Tongue (tissue), 2 donors: ENCODE data around the gene ZNF627. TPM values are rescaled to one million over a fixed set of nuclear protein-coding genes. Genes with fewer than 3 reads are reported as not detected.
"Not testable (repeated sequence)": the region's sequence is repeated elsewhere in the genome, so short reads cannot be mapped to it uniquely, and the experiment has no call there.

ENCODE experiments used
- DNase-seq: peaks from one replicate; pipeline ENCODE4 v3.0.0-alpha.2; 2015
- total RNA-seq: library from RNA; depleted of rRNA; stranded (reverse); fragments of >200 nt; gene quantifications from one replicate; pipeline ENCODE4 v1.2.3, GENCODE V29; 2014

ZNF627 gene
- total RNA-seq, 1 donor from 2014 or later = 21.1 TPM

DNA sequence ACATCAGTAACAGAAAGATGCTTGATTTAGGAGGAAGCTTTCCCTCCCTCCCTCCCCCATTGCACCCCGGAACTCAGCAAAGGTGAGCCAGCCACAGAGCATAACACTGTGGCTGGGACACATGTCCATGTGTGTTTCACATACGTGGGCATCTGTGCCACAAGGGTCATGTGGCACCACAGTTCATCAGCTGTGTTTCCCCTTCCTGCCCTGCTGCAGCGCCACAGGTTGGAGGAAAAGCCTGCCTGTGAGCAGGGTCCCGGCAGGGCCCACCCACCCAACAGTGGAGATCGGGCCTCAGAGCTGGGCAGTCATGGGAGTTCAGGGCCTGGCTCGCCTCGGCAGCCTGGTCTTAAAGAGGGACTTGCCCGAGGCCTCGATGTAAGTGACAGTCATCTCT is 22.6 kb upstream of the ZNF627 start:
- DNase-seq = no peak

GRCh38 chr19:11576227-11576626 is 21.1 kb upstream of the ZNF627 start:
- no peak for DNase-seq

GRCh38 chr19:11577451-11578257 is 19.6 kb upstream of the ZNF627 start, which contains the start of gene ACP5:
TSS of gene ACP5 (minus strand) at chr19:11577645. CDS start at chr19:11577317, 328 bp downstream.
- DNase-seq = no peak

DNA sequence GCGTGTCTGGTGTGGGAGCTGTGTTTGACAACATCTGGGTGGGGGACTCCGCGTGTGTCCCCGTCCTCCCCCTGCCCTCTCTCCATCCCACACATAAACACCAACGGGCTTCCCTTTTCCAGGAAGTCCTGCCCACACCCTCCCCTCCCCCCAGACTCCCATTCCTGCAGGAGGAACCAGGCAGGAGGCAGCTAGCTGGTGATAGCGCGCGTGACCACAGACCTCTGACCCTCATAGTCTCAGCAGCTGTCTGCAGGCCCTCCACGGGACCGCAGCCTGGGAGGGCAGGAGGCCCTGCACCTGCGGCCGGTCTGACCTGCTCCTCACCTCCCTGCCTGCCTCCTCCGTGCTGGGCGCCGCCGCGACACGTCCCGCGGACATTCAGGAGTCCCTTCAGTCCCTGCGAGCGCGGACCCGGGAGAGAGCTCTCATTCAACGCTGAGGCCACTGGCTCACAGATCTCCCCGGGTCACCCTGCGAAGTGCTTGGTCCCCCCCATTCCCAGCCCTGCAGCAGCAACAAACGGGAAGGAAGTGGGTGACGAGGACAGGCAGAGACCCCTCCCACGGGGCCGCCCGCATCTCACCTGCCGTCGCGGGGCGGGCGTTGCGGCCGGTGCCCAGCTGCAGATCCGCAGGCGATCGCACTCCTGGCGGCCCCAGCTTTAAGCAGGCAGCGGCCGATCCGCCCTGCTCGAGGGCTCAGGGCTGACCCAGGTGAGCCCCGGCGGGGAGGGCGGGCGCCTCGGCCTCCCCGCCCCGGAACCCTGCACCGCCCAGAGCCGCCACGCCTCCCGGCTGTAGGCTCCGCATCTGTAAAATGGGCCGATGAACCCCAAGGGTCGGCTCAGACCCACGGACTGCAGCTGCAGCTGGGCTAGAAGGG is 18.8 kb upstream of the ZNF627 start:
- no peak for DNase-seq

- DNase-seq = no peak
These were observed 17.2 kb upstream of the ZNF627 start for GRCh38 chr19:11580116-11580515.

- DNase-seq = no peak
These were observed 15.5 kb upstream of the ZNF627 start for GRCh38 chr19:11581740-11582139.

DNA sequence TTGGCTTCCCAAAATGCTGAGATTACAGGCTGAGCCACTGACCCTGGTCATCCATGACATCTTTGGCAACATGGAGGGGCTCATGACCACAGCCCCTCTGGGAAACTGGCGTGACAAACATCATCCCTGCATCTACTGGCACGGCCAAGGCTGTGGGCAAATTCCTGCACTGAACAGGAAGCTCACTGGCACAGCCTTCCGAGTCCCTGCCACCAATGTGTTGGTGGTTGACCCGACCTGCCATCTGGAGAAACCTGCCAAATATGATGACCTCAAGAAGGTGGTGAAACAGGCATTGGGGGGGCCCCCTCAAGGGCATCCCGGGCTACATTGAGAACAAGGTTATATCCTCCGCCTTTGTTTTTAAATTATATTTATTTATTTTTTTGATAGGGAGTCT is 11.0 kb upstream of the ZNF627 start:
- DNase-seq = no peak

DNA sequence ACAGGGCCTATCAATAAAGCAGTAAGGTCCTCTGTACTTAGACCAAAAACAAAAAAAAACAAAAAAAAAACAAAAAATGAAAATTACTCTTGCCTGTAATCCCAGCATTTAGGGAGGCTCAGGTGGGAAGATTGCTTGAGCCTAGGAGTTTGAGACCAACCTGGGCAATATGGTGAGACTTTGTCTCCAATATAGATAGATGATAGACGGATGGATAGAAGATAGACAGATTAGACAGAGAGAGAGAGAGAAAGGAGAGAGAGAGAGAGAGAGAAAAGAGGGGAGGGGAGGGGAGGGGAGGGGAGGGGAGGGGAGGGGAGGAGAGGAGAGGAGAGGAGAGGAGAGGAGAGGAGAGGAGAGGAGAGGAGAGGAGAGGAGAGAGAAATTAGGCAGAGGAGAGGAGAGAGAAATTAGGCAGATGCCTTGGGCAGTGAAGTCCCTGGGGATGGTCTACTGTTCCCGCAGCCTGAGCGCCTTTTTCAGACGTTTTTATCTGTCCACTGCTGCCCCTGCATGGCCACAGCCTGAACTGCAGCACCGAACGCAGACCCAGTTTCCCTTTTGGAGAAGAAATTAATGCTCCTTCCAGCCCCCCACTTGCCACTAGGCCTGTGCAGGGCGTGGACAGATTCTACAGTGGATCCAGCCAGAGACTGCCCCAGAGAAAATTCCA is 9.8 kb upstream of the ZNF627 start:
- DNase-seq = peak; percentile 84

DNA sequence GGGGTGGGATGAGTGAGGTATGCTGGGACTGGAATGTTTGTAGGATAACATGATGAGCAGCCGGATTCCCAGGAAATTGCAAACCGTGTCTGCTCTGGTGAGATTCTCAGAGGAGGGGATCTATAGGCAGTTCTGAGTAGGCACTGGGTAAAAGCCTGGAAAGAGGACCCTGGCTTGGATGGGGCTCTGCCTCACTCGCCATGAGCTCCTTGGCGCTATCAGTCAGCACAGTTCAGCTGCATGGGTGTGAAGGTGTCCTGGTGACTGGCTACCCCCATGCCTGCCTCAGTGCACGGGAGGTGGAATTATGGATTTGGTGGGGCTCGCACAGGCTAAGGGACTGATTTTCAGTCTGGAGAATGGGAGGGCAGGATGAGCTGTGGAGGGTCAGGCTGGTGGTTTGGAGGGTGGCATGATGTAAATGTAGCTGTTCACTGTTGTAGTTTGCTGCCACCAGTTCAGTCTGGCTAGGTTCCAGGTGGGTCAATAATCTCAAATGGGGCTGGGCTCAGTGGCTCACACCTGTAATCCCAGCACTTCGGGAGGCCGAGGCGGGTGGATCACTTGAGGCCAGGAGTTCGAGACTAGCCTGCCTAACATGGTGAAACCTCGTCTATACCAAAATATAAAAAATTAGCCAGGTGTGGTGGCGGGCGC is 9.2 kb upstream of the ZNF627 start:
- DNase-seq = no peak

DNA sequence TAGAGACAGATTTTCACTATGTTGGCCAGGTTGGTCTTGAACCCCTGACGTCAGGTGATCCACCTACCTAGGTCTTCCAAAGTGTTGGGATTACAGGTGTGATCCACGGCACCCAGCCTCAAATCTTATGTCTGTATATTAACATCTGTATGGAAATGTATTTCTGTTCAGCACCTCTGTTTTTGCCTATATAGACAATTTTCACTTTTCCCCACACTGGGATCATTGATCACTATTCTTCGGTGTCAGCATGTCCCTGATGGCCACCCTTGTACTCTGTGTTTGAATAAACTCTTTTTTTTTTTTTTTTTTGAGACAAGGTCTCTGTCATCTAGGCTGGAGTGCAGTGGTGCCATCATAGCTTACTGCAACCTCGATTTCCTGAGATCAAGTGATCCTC is 3.2 kb upstream of the ZNF627 start:
- no peak for DNase-seq

DNA sequence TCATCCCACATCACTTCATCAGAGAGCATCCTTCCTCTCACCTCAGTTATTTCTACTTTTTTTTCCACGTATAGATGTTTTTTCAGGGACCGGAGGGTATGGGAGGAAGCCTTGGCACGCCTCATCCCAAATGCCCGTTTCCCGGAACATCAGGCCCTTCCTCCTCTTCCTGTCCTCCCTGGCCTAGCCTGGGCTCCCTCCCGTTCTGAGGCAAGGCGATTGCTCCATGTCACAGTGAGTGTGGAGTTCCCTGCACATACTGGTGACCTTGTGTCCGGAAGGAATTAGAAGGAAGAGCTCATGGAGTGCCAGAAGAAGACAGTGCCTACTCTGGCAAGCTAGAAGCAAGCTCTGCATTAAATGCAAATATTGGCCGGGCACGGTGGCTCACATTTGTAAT is 1.1 kb upstream of the ZNF627 start:
- no peak for DNase-seq

DNA sequence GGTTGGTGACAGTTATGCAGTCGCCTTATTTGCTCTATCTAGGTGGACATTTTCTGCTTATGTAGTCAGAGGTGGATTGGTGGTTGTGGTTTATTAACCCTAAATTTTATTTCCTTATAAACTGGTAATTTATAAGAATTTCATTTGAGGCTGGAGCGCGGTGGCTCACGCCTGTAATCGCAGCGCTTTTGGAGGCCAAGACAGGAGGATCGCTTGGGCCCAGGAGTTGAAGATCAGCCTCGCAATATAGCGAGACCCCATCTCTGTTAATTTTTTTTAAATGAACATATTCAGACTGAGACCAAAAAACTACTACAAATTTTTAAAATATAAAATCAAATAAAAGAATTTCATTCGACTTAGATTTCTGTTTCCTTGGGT is 810 bp downstream of the ZNF627 start:
- DNase-seq = no peak

DNA sequence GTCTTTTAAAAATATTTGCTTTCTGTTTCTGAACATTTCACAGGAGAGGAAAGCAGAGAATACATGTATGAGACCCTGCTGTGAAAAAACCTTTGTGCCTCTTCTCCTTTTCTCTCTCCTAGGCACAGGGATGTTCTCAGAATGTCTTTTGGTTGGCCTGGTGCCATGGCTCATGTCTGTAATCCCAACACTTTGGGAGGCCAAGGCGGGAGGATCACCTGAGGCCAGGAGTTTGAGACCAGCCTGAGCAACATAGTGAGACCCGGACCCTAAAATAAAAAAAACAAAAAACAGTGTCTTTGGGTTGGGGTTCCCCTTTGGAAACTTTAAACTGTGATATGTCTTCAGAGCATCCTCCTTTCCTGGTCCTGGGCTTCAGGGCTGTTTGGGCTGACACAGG is 1.5 kb downstream of the ZNF627 start:
- no peak for DNase-seq

DNA sequence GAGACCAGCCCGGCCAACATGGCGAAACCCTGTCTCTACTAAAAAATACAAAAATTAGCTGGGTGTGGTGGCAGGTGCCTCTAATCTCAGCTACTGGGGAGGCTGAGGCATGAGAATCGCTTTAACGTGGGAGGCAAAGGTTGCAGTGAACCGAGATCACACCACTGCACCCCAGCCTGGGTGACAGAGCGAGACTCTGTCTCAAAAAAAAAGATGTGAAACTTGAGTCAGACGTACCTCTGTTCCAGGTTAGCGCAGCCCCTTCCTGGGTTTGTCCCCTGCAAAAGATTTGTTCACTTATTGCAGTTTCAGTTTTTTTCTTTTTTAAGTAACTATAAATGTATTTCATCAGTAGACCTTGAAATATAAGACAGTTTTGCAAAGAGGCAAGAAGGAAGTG is 2.4 kb downstream of the ZNF627 start:
- not testable (repeated sequence) for DNase-seq

GRCh38 chr19:11606484-11606883 is 9.2 kb downstream of the ZNF627 start:
- no peak for DNase-seq

DNA sequence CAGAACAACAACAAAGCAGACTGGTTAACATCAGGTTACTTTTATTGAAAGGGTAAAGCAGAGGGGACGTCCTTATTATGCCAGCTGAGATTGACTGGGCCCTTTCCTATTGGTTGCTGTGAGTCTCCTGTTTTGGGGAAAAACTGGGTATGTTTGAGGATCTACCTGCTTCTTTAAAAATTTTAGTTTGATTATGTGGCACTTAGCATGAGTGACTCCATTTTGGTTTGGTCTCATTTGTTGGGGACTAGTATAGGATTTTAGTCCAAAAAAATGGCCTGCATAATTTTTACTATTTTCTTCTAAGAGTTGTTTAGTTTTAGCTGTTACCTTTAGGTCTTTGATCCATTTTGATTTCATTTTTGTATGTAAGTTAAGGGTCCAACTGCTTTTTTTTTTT is 14.4 kb downstream of the ZNF627 start:
- DNase-seq = no peak

DNA sequence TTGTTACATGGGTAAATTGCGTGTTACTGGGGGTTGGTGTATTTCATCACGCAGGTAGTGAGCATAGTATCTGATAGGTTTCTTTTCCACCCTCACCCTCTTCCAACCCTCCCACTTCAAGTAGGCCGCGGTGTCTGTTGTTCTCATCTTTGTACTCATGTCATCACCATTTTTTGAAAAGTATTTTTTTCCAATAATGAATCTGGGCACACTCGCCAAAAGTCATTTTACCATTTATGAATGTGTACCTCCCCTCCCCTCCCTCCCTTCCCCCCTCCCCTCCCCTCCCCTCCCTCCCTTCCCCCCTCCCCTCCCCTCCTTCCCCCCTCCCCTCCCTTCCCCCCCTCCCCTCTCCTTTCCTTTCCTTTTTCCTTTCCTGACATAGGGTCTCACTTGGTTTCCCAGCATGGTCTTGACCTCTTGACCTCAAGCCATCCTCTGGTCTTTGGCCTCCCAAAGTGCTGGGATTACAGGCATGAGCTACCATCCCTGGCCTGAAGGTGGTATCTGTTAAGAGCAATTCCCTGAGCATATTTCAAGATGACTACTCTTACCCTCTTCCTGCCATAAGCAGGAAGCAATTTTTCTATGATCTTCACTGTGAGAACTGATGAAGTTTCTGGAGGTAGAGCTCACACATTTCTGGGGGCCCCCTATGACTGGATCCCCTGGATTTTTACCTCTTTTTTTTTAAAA is 15.7 kb downstream of the ZNF627 start:
- no peak for DNase-seq

DNA sequence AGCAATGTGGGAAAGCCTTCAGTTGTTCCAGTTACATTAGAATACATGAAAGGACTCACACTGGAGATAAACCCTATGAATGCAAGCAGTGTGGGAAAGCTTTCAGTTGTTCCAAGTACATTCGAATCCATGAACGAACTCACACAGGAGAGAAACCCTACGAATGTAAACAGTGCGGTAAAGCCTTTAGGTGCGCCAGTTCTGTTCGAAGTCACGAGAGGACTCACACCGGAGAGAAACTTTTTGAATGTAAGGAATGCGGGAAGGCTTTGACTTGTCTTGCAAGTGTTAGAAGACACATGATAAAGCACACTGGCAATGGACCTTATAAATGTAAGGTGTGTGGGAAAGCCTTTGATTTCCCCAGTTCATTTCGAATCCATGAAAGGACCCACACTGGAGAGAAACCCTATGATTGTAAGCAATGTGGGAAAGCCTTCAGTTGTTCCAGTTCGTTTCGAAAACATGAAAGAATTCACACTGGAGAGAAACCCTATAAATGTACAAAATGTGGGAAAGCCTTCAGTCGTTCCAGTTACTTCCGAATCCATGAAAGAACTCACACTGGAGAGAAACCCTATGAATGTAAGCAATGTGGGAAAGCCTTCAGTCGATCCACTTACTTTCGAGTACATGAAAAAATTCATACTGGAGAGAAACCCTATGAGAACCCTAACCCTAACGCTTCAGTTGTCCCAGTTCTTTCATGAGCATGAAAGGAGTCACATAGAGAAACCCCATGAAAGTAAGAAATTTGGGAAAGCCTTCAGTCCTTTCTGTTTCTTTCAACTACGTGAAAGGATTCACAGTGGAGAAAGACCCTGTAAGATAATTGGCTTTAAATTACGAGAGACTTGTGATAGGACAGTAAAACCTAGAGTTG is 20.1 kb downstream of the ZNF627 start:
- no peak for DNase-seq

DNA sequence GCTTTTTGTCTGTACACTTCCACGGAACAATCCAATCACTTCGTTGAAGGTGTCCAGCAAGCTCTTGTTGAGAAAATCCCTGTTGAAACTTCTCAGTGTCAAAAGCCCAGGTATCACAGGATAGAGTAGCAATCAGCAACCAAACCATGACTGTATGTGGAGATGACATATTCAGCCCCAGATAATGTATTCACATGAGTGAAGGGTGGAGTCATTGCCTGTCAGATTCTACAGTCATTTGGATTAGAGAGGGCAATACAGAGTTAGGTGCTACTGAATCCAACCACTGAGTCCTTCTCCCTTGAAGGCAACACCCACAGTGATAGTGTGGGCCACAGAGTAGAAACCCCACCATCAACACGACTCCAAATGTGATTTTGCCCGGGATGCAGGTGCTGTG is 23.3 kb downstream of the ZNF627 start:
- no peak for DNase-seq

GRCh38 chr19:11622401-11622800 is 25.1 kb downstream of the ZNF627 start:
- not testable (repeated sequence) for DNase-seq

- no peak for DNase-seq
These were observed 26.8 kb downstream of the ZNF627 start for GRCh38 chr19:11624069-11624463.
